ENCODE results near the gene NUDT8. TPM values are rescaled to one million over a fixed set of nuclear protein-coding genes. Genes with fewer than 3 reads are reported as not detected.
"Not testable (repeated sequence)": the region's sequence is repeated elsewhere in the genome, so short reads cannot be mapped to it uniquely, and the experiment has no call there.

Gene NUDT8
- total RNA-seq, 2 donors from 2014 or later = 11.5 to 21.8 TPM

- TF ChIP-seq POLR2A (IDR thresholded peaks at IDR 0.05) = no peak
- TF ChIP-seq, protein P1, sequence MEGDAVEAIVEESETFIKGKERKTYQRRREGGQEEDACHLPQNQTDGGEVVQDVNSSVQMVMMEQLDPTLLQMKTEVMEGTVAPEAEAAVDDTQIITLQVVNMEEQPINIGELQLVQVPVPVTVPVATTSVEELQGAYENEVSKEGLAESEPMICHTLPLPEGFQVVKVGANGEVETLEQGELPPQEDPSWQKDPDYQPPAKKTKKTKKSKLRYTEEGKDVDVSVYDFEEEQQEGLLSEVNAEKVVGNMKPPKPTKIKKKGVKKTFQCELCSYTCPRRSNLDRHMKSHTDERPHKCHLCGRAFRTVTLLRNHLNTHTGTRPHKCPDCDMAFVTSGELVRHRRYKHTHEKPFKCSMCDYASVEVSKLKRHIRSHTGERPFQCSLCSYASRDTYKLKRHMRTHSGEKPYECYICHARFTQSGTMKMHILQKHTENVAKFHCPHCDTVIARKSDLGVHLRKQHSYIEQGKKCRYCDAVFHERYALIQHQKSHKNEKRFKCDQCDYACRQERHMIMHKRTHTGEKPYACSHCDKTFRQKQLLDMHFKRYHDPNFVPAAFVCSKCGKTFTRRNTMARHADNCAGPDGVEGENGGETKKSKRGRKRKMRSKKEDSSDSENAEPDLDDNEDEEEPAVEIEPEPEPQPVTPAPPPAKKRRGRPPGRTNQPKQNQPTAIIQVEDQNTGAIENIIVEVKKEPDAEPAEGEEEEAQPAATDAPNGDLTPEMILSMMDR (IDR thresholded peaks at IDR 0.05) = no peak
- H3K36me3 ChIP-seq (replicated peaks in 1 of 2; ENCODE audit: insufficient read depth in 1 of 2, low read depth in 2 of 2) = no peaks in the 10 kb centered on the region
- no peaks in the 10 kb centered on the region for H3K27me3 ChIP-seq
- no peaks in the 10 kb centered on the region for H3K4me1 ChIP-seq
- no peak for DNase-seq
- H3K27ac ChIP-seq = no peak overlapping the region
- no peak for ATAC-seq
- intact Hi-C loops (cut with DNase I) = no loop called here
- H3K4me3 ChIP-seq = no peak overlapping the region
- H3K9me3 ChIP-seq = no peaks in the 10 kb centered on the region
- 54 to 58% methylated on average over 7 of the region's 7 CpGs for WGBS, 2 donors
Measured at GRCh38 chr11:67600324-67601029, 29.3 kb downstream of the NUDT8 start.

DNA sequence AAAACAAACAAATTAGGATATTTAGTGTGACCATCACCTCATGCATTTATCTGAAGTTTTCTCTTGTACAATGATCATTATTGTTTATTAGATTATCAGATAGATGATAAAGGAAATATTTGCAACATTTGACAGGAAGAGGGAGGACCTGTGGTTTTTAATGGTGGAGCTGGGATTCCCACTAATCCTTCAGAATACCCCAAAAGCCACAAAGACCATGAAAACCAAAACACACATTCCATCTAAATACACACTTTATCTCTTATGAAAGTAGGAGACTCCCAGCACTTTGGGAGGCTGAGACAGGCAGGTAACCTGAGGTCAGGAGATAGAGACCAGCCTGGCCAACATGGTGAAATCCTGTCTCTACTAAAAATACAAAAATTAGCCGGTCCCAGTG lies 30.6 kb downstream of the NUDT8 start:
- 67 to 71% methylated on average over 1 of the region's 1 CpG for WGBS, 2 donors
- no peak for DNase-seq
- no peak for ATAC-seq
- TF ChIP-seq, protein P1 (IDR thresholded peaks at IDR 0.05) = no peak
- TF ChIP-seq POLR2A (IDR thresholded peaks at IDR 0.05) = no peak
- Histone ChIP-seq H3K4me3 (no peak overlapping the region), H3K9me3 (no peaks in the 10 kb centered on the region), H3K36me3 (replicated peaks in 1 of 2; ENCODE audit: insufficient read depth in 1 of 2, low read depth in 2 of 2) (no peaks in the 10 kb centered on the region), H3K27me3 (no peaks in the 10 kb centered on the region), H3K4me1 (no peaks in the 10 kb centered on the region), H3K27ac (no peak overlapping the region)
- intact Hi-C loops (cut with DNase I) = no loop called here

GRCh38 chr11:67597963-67598362 lies 31.8 kb downstream of the NUDT8 start:
- H3K4me1 ChIP-seq; H3K27me3 ChIP-seq; intact Hi-C loops (cut with DNase I); H3K27ac ChIP-seq; H3K9me3 ChIP-seq; H3K4me3 ChIP-seq; ATAC-seq; DNase-seq; H3K36me3 ChIP-seq (replicated peaks in 1 of 2; ENCODE audit: insufficient read depth in 1 of 2, low read depth in 2 of 2): not testable (repeated sequence)
- 80 to 90% methylated on average over 8 to 12 of the region's 26 CpGs for WGBS, 2 donors

GRCh38 chr11:67597458-67597857 lies 32.3 kb downstream of the NUDT8 start:
- H3K36me3 ChIP-seq (replicated peaks in 1 of 2; ENCODE audit: insufficient read depth in 1 of 2, low read depth in 2 of 2); H3K9me3 ChIP-seq; ATAC-seq; H3K4me3 ChIP-seq; H3K4me1 ChIP-seq; DNase-seq; H3K27me3 ChIP-seq; H3K27ac ChIP-seq; intact Hi-C loops (cut with DNase I): not testable (repeated sequence)
- WGBS, 2 donors = 97% methylated on average over 3 of the region's 3 CpGs; no CpG with 5 or more reads in 1 of the 2 donors

DNA sequence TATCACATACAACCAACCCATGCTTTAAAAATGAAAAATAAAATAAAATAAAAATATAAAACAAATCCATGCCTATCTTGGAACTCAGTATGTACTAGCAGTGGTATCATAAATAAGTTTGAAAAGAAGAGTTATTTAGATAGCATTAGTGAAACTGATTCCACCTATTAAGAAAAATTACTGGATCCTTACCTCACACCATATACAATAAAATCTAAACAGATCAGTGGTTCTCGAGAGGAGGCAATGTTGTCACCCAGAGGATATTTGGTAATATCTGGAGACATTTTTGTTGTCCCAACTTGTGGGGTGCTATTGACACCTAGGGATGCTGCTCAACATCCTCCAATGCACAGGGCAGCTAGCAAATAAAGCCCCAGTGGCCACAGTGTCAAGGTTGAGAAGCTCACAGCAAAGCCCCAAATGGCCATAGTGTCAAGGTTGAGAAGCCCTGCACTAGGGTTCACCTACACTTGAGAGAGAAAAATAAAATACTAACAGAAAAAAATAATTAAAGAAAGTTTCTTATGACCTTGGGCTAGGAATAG lies 32.9 kb downstream of the NUDT8 start:
- Histone ChIP-seq H3K9me3 (no peaks in the 10 kb centered on the region), H3K4me3 (no peak overlapping the region), H3K4me1 (no peaks in the 10 kb centered on the region), H3K27ac (no peak overlapping the region), H3K27me3 (no peaks in the 10 kb centered on the region), H3K36me3 (replicated peaks in 1 of 2; ENCODE audit: insufficient read depth in 1 of 2, low read depth in 2 of 2) (no peaks in the 10 kb centered on the region)
- 84 to 100% methylated on average over 1 of the region's 1 CpG for WGBS, 2 donors
- DNase-seq (no peak), ATAC-seq (no peak)
- TF ChIP-seq, protein P1 (IDR thresholded peaks at IDR 0.05) = no peak
- TF ChIP-seq POLR2A (IDR thresholded peaks at IDR 0.05) = no peak
- intact Hi-C loops (cut with DNase I) = no loop called here

GRCh38 chr11:67594480-67594879 lies 35.3 kb downstream of the NUDT8 start:
- TF ChIP-seq POLR2A (IDR thresholded peaks at IDR 0.05) = no peak
- TF ChIP-seq, protein P1 (IDR thresholded peaks at IDR 0.05) = no peak

More at GRCh38 chr11:67594480-67594879, 35.3 kb downstream of the NUDT8 start:
- H3K27ac ChIP-seq = no peak overlapping the region
- no peak overlapping the region for H3K4me3 ChIP-seq
- H3K4me1 ChIP-seq = no peaks in the 10 kb centered on the region
- DNase-seq (no peak), ATAC-seq (no peak)
- no peaks in the 10 kb centered on the region for H3K27me3 ChIP-seq
- H3K36me3 ChIP-seq (replicated peaks in 1 of 2; ENCODE audit: insufficient read depth in 1 of 2, low read depth in 2 of 2) = no peaks in the 10 kb centered on the region
- 56 to 69% methylated on average over 3 of the region's 3 CpGs for WGBS, 2 donors
- intact Hi-C loops (cut with DNase I) = no loop called here
- H3K9me3 ChIP-seq = no peaks in the 10 kb centered on the region
